ENCODE data around the gene GFER.

Gene GFER

DNA sequence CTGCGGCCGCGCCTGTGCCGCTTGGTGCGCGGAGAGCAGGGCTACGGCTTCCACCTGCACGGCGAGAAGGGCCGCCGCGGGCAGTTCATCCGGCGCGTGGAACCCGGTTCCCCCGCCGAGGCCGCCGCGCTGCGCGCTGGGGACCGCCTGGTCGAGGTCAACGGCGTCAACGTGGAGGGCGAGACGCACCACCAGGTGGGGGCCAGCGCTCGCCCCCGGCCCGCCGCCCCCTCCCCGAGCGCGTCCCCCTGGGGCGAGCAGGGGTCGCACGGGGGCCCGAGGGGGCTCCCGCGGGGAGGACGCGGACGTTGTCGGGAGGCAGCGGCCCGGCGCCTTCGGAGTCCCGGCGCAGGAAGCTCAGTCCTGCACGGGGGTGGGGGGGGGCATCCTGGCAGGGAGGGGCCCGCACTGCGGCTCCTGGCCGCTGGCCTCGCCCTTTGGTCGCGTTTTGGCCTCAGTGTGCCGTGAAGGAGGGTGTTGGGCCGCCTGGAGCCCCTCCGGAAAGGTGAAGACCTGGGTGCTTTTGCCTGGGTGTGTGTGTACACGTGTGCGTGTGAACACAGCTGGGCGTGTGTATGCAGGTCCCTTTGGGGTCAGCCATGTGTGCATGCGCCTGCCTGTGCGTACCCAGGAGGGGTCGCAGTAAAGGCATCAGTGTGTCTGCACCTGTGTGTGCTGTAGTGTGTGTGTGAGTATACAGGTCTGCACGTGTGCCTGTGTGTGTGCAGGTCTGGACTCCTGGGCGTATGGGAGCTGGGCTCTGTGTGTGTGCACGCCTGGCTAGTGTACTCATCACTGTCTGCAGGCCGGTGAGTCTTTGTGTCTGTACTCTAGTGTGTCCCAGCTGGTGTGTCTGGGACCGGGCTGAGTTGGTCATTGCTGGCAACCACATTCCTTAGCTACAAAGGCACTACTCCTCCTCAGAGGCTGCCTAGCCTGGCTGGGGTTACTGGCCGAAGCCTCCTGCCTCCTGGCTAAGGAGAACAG lies 43.3 kb downstream of the GFER start:
- no peaks in the 10 kb centered on the region for H3K9me3 ChIP-seq (ENCODE audit: control insufficient read depth, insufficient read depth, low read depth, low read length)
- H3K36me3 ChIP-seq (ENCODE audit: control insufficient read depth in 2 of 2, insufficient read depth in 1 of 2, low read length in 2 of 2) = peaks cover 0 to 4% of the 10 kb centered on the region in 2 experiments; a peak in 1 of 3 replicates
- peak overlapping the region; percentile 16; the same call in 1 of the 2 replicates for H3K27ac ChIP-seq (ENCODE audit: extremely low read depth, low read depth, low read length)
- ChIA-PET POLR2A (interaction anchor here (0.5 to 2.6 kb wide), 5 partner anchors 11 to 128 kb away, joined by 3 to 15 read pairs (median 6); partner anchors contain the start of genes NTHL1, TRAF7 and TSC2), CTCF (interaction anchor here (0.5 to 2.1 kb wide), 4 partner anchors 11 to 1418 kb away, joined by 4 to 10 read pairs (median 5); no protein-coding TSS in a partner anchor)
- H3K4me1 ChIP-seq (ENCODE audit: control insufficient read depth, insufficient read depth, low read length) = peaks cover 3% of the 10 kb centered on the region; the same call in 1 of the 2 replicates
- peak overlapping the region; percentile 42 for H3K4me3 ChIP-seq (ENCODE audit: low read depth, low read length)
- TF ChIP-seq KLF9 (tag by site-specific recombination; IDR thresholded peaks at IDR 0.05; ENCODE audit: low read depth) (peak; percentile 51; the same call in 1 of the 2 replicates), ZNF549 (tag by site-specific recombination; IDR thresholded peaks at IDR 0.05) (no peak), ZNF792 (tag by site-specific recombination; IDR thresholded peaks at IDR 0.05) (peak; percentile 82; the same call in 1 of the 2 replicates), ZNF2 (tag by site-specific recombination; IDR thresholded peaks at IDR 0.05) (peak; percentile 82), YY1 (tag by site-specific recombination; IDR thresholded peaks at IDR 0.05) (peak; percentile 23; the same call in 1 of the 2 replicates), PBX3 (CRISPR knock-in tag; IDR thresholded peaks at IDR 0.05) (no peak), ZBTB48 (tag by site-specific recombination; IDR thresholded peaks at IDR 0.05) (peak; percentile 46; the same call in 1 of the 2 replicates), ZBTB7A (tag by site-specific recombination; IDR thresholded peaks at IDR 0.05; ENCODE audit: low read depth) (0 out of 2 replicates have a peak, but pooled peaks have one; percentile 33), BCL11B (tag by site-specific recombination; IDR thresholded peaks at IDR 0.05; ENCODE audit: low read depth) (peak; percentile 70; the same call in 1 of the 2 replicates), ZNF621 (tag by site-specific recombination; IDR thresholded peaks at IDR 0.05) (no peak), ZBTB26 (tag by site-specific recombination; optimal IDR thresholded peaks at IDR 0.05) (peak; percentile 64), ZNF600 (tag by site-specific recombination; IDR thresholded peaks at IDR 0.05) (peak; percentile 96)
- TF ChIP-seq, protein P1, sequence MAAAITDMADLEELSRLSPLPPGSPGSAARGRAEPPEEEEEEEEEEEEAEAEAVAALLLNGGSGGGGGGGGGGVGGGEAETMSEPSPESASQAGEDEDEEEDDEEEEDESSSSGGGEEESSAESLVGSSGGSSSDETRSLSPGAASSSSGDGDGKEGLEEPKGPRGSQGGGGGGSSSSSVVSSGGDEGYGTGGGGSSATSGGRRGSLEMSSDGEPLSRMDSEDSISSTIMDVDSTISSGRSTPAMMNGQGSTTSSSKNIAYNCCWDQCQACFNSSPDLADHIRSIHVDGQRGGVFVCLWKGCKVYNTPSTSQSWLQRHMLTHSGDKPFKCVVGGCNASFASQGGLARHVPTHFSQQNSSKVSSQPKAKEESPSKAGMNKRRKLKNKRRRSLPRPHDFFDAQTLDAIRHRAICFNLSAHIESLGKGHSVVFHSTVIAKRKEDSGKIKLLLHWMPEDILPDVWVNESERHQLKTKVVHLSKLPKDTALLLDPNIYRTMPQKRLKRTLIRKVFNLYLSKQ (tag by site-specific recombination; IDR thresholded peaks at IDR 0.05; ENCODE audit: borderline replicate concordance) = no peak
- TF ChIP-seq, protein P2, sequence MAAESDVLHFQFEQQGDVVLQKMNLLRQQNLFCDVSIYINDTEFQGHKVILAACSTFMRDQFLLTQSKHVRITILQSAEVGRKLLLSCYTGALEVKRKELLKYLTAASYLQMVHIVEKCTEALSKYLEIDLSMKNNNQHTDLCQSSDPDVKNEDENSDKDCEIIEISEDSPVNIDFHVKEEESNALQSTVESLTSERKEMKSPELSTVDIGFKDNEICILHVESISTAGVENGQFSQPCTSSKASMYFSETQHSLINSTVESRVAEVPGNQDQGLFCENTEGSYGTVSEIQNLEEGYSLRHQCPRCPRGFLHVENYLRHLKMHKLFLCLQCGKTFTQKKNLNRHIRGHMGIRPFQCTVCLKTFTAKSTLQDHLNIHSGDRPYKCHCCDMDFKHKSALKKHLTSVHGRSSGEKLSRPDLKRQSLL (tag by site-specific recombination; IDR thresholded peaks at IDR 0.05) = no peak
- TF ChIP-seq, protein P3, sequence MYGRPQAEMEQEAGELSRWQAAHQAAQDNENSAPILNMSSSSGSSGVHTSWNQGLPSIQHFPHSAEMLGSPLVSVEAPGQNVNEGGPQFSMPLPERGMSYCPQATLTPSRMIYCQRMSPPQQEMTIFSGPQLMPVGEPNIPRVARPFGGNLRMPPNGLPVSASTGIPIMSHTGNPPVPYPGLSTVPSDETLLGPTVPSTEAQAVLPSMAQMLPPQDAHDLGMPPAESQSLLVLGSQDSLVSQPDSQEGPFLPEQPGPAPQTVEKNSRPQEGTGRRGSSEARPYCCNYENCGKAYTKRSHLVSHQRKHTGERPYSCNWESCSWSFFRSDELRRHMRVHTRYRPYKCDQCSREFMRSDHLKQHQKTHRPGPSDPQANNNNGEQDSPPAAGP (tag by site-specific recombination; IDR thresholded peaks at IDR 0.05) = peak; percentile 39
- TF ChIP-seq, protein P4, sequence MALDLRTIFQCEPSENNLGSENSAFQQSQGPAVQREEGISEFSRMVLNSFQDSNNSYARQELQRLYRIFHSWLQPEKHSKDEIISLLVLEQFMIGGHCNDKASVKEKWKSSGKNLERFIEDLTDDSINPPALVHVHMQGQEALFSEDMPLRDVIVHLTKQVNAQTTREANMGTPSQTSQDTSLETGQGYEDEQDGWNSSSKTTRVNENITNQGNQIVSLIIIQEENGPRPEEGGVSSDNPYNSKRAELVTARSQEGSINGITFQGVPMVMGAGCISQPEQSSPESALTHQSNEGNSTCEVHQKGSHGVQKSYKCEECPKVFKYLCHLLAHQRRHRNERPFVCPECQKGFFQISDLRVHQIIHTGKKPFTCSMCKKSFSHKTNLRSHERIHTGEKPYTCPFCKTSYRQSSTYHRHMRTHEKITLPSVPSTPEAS (tag by site-specific recombination; IDR thresholded peaks at IDR 0.05) = peak; percentile 83
- TF ChIP-seq, protein P5, sequence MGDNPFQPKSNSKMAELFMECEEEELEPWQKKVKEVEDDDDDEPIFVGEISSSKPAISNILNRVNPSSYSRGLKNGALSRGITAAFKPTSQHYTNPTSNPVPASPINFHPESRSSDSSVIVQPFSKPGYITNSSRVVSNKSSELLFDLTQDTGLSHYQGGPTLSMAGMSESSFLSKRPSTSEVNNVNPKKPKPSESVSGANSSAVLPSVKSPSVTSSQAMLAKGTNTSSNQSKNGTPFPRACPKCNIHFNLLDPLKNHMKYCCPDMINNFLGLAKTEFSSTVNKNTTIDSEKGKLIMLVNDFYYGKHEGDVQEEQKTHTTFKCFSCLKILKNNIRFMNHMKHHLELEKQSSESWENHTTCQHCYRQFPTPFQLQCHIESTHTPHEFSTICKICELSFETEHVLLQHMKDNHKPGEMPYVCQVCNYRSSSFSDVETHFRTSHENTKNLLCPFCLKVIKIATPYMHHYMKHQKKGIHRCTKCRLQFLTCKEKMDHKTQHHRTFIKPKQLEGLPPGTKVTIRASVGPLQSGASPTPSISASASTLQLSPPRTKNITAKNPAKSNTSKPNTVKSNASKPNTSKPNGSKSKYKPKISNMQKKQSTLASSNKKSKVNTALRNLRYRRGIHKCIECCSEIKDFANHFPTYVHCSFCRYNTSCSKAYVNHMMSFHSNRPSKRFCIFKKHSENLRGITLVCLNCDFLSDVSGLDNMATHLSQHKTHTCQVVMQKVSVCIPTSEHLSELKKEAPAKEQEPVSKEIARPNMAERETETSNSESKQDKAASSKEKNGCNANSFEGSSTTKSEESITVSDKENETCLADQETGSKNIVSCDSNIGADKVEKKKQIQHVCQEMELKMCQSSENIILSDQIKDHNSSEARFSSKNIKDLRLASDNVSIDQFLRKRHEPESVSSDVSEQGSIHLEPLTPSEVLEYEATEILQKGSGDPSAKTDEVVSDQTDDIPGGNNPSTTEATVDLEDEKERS (tag by site-specific recombination; IDR thresholded peaks at IDR 0.05) = no peak
